Suprapubic skin (tissue), 4 donors: ENCODE data around the gene DIAPH1. TPM values are rescaled to one million over a fixed set of nuclear protein-coding genes. Genes with fewer than 3 reads are reported as not detected.

Experiments used
- DNase-seq, 2 donors: peaks; one replicate each; pipeline ENCODE4 v3.0.0-alpha.2; 2019; ENCODE audit warnings: low spot score in 2 of 2
- H3K27ac ChIP-seq: fragments of 200-600 bp; sonication (generic); one replicate; pipeline ENCODE4 v1.5.1; 2019
- H3K27me3 ChIP-seq: fragments of 200-600 bp; sonication (generic); one replicate; pipeline ENCODE4 v1.5.1; 2019
- H3K36me3 ChIP-seq: fragments of 200-600 bp; sonication (generic); one replicate; pipeline ENCODE4 v1.5.1; 2019
- H3K4me1 ChIP-seq: fragments of 200-600 bp; sonication (generic); one replicate; pipeline ENCODE4 v1.5.1; 2019
- H3K4me3 ChIP-seq: fragments of 200-600 bp; sonication (generic); one replicate; pipeline ENCODE4 v1.5.1; 2019; ENCODE audit warnings: mild to moderate bottlenecking
- H3K9me3 ChIP-seq: fragments of 200-600 bp; sonication (generic); one replicate; pipeline ENCODE4 v1.5.1; 2019
- EP300 ChIP-seq: sonication (generic); formaldehyde crosslinking; IDR thresholded peaks from one replicate; pipeline ENCODE4 v1.6.1; 2017; ENCODE audit warnings: antibody characterized with exemption
- POLR2A ChIP-seq, 2 donors: fragments of 450-650 bp; IDR thresholded peaks; one replicate each; pipeline ENCODE4 v1.6.1; 2017; ENCODE audit warnings: antibody characterized with exemption in 2 of 2, mild to moderate bottlenecking in 2 of 2, moderate library complexity in 2 of 2
- POLR2AphosphoS5 ChIP-seq, 3 donors: sonication (generic); formaldehyde crosslinking; IDR thresholded peaks; one replicate each; pipeline ENCODE4 v1.6.1; 2017; ENCODE audit warnings: antibody characterized with exemption in 3 of 3
- WGBS: methylation state at CpG from one replicate; pipeline ENCODE4 v1.1.5; 2018; 5-methylcytosine and 5-hydroxymethylcytosine counted together
- total RNA-seq, 4 donors: library from RNA; depleted of rRNA; stranded (reverse); fragments of >200 nt; gene quantifications; one replicate each; pipeline ENCODE4 v1.1.0, GENCODE V29; 2016
- TF ChIP-seq, protein P1 (sequence below), 2 donors: fragments of 200-600 bp in 1 of 2; fragments of 450-650 bp in 1 of 2; sonication (generic) in 1 of 2; IDR thresholded peaks; one replicate each; pipeline ENCODE4 v1.5.1; 2016 to 2019; ENCODE audit warnings: antibody characterized with exemption in 2 of 2, mild to moderate bottlenecking in 1 of 2, moderate library complexity in 1 of 2

The DIAPH1 gene
- total RNA-seq, 4 donors from 2014 or later, result 83.0 to 115 (median 95.1) TPM

- no peaks in the 10 kb centered on the region for H3K9me3 ChIP-seq
- peak overlapping the region; percentile 83 for H3K27ac ChIP-seq
- WGBS, result 85% methylated on average over 3 of the region's 3 CpGs
- H3K27me3 ChIP-seq, result no peaks in the 10 kb centered on the region
- peaks cover 37% of the 10 kb centered on the region for H3K36me3 ChIP-seq
- TF ChIP-seq, protein P1, sequence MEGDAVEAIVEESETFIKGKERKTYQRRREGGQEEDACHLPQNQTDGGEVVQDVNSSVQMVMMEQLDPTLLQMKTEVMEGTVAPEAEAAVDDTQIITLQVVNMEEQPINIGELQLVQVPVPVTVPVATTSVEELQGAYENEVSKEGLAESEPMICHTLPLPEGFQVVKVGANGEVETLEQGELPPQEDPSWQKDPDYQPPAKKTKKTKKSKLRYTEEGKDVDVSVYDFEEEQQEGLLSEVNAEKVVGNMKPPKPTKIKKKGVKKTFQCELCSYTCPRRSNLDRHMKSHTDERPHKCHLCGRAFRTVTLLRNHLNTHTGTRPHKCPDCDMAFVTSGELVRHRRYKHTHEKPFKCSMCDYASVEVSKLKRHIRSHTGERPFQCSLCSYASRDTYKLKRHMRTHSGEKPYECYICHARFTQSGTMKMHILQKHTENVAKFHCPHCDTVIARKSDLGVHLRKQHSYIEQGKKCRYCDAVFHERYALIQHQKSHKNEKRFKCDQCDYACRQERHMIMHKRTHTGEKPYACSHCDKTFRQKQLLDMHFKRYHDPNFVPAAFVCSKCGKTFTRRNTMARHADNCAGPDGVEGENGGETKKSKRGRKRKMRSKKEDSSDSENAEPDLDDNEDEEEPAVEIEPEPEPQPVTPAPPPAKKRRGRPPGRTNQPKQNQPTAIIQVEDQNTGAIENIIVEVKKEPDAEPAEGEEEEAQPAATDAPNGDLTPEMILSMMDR (IDR thresholded peaks at IDR 0.05), result no peak
- TF ChIP-seq POLR2AphosphoS5 (IDR thresholded peaks at IDR 0.05), result no peak
- TF ChIP-seq POLR2A (IDR thresholded peaks at IDR 0.05), result no peak
- no peak for TF ChIP-seq EP300
- H3K4me3 ChIP-seq, result no peak overlapping the region
- DNase-seq, result no peak
- peaks cover 74% of the 10 kb centered on the region for H3K4me1 ChIP-seq
Measured at GRCh38 chr5:141519605-141520565, 98.9 kb downstream of the DIAPH1 start.

GRCh38 chr5:141518618-141519015, 100.2 kb downstream of the DIAPH1 start:
- Histone ChIP-seq H3K36me3 (peaks cover 31% of the 10 kb centered on the region), H3K27me3 (no peaks in the 10 kb centered on the region), H3K4me1 (peaks cover 75% of the 10 kb centered on the region), H3K4me3 (no peak overlapping the region), H3K9me3 (no peaks in the 10 kb centered on the region), H3K27ac (no peak overlapping the region)
- DNase-seq, result no peak
- no peak for TF ChIP-seq EP300
- TF ChIP-seq, protein P1 (IDR thresholded peaks at IDR 0.05), result no peak
- TF ChIP-seq POLR2A (IDR thresholded peaks at IDR 0.05), result no peak
- TF ChIP-seq POLR2AphosphoS5 (IDR thresholded peaks at IDR 0.05), result no peak
- WGBS, result 91% methylated on average over 1 of the region's 1 CpG

DNA sequence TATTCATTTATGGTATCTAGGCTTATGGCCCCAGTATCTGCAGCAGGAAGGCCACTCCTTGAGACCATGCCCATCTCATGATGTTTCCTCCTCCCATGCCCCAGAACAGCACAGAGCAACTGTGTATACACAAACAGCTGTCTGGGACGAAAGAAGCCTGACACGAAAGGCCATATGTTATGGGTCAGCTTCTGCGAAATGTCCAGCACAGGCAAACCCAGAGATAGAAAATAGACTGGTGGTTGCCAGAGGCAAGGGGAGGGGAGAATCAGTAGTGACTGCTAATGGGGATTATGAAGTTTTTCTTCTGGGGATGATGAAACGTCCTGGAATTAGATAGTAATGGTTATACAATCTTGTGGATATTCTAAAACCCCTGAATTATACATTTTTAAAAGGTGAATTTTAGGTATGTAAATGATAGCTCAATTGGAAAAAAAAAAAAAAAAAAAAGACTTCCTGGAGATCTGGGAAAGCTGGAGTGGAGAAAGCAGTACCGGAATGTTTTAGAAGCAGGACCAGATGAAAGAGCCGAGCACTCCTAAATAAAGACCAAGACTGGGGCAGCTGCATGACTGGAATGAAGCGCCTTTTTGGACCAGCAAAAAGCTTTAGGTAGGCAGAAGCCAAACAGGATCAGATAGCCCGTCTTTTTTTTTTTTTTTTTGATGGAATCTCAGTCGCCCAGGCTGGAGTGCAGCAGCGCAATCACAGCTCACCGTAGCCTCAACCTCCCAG, 100.8 kb downstream of the DIAPH1 start:
- TF ChIP-seq, protein P1 (IDR thresholded peaks at IDR 0.05), result no peak
- TF ChIP-seq POLR2A (IDR thresholded peaks at IDR 0.05), result no peak
- no peak for TF ChIP-seq EP300
- TF ChIP-seq POLR2AphosphoS5 (IDR thresholded peaks at IDR 0.05), result no peak
- no peak overlapping the region for H3K27ac ChIP-seq
- H3K27me3 ChIP-seq, result no peaks in the 10 kb centered on the region
- peaks cover 79% of the 10 kb centered on the region for H3K4me1 ChIP-seq
- peaks cover 27% of the 10 kb centered on the region for H3K36me3 ChIP-seq
- no peak overlapping the region for H3K4me3 ChIP-seq
- DNase-seq, result no peak
- WGBS, result 86% methylated on average over 11 of the region's 11 CpGs
- no peaks in the 10 kb centered on the region for H3K9me3 ChIP-seq

DNA sequence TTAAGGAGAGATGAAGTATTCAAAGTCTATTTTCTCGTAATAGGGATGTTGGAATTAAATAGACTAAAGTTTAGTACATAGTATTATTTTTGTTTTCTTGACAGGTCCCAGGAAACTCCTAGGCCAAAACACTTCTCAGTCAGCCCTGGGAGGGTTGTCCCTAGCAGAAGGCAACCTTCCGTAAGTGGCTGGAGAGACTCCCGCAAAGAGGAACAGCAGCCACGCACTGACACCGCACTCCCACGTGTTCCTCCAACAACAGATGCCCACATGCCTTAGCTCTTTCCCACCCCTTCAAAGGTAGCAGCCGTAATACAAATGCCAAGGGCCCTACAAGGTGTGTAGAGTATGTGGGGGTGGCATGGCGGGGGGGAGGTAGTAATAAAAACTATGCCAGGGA, 101.5 kb downstream of the DIAPH1 start:
- H3K9me3 ChIP-seq, result no peaks in the 10 kb centered on the region
- DNase-seq, result no peak
- 88% methylated on average over 8 of the region's 8 CpGs for WGBS
- TF ChIP-seq, protein P1 (IDR thresholded peaks at IDR 0.05), result no peak
- TF ChIP-seq EP300 (no peak), POLR2AphosphoS5 (IDR thresholded peaks at IDR 0.05) (no peak), POLR2A (IDR thresholded peaks at IDR 0.05) (no peak)
- H3K36me3 ChIP-seq, result peaks cover 26% of the 10 kb centered on the region
- peak overlapping the region; percentile 93 for H3K27ac ChIP-seq
- peaks cover 79% of the 10 kb centered on the region for H3K4me1 ChIP-seq
- no peak overlapping the region for H3K4me3 ChIP-seq
- no peaks in the 10 kb centered on the region for H3K27me3 ChIP-seq

DNA sequence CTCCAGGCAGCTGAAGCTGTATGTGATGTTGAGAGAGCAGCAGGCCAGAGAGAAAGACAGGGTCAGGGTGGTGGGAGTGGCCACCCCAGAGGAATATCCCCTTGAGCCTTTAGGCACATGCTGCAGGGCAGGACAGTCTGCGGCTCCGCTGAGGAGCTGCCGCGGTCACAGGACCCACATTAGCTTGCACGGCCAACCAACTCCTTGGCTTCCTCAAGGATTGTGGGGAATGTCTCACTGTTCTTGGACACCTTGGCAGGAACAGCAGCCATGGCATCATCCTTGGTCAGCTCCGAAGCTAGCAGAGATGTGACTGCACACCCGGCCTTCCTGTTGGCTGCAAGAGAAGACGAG, 102.2 kb downstream of the DIAPH1 start:
- no peaks in the 10 kb centered on the region for H3K9me3 ChIP-seq
- no peaks in the 10 kb centered on the region for H3K27me3 ChIP-seq
- peaks cover 26% of the 10 kb centered on the region for H3K36me3 ChIP-seq
- TF ChIP-seq, protein P1 (IDR thresholded peaks at IDR 0.05), result no peak
- TF ChIP-seq POLR2A (IDR thresholded peaks at IDR 0.05) (no peak), POLR2AphosphoS5 (IDR thresholded peaks at IDR 0.05) (no peak), EP300 (no peak)
- no peak for DNase-seq
- H3K4me3 ChIP-seq, result no peak overlapping the region
- 76% methylated on average over 8 of the region's 8 CpGs for WGBS
- H3K27ac ChIP-seq, result peak overlapping the region; percentile 93
- peaks cover 77% of the 10 kb centered on the region for H3K4me1 ChIP-seq
